NCI-H524 treated with DMSO at 0.1 percent for 48 hours (cell line): ENCODE results near the gene KIAA0930.

Experiments used
- DNase-seq: peaks from one replicate; lab custom pipeline; 2025; lab: John Stamatoyannopoulos, UW

KIAA0930 gene

GRCh38 chr22:45216133-45217003 lies 24.3 kb downstream of the KIAA0930 start:
- DNase-seq = no peak

GRCh38 chr22:45212992-45213751 lies 27.5 kb downstream of the KIAA0930 start:
- no peak for DNase-seq

- DNase-seq = no peak
Measured at GRCh38 chr22:45212306-45212709, 28.4 kb downstream of the KIAA0930 start.

GRCh38 chr22:45211848-45212247 lies 28.8 kb downstream of the KIAA0930 start:
- DNase-seq = no peak

GRCh38 chr22:45211435-45211834 lies 29.3 kb downstream of the KIAA0930 start:
- no peak for DNase-seq

GRCh38 chr22:45210991-45211390 lies 29.7 kb downstream of the KIAA0930 start:
- DNase-seq = no peak

GRCh38 chr22:45210577-45210976 lies 30.1 kb downstream of the KIAA0930 start:
- DNase-seq = no peak

GRCh38 chr22:45210174-45210573 lies 30.5 kb downstream of the KIAA0930 start:
- no peak for DNase-seq

GRCh38 chr22:45208993-45209838 lies 31.5 kb downstream of the KIAA0930 start:
- DNase-seq = peak; percentile 56

- DNase-seq = no peak
Measured at GRCh38 chr22:45208696-45208992, 32.0 kb downstream of the KIAA0930 start.

- no peak for DNase-seq
Measured at GRCh38 chr22:45207981-45208664, 32.6 kb downstream of the KIAA0930 start.

GRCh38 chr22:45207533-45207932 lies 33.2 kb downstream of the KIAA0930 start:
- DNase-seq = no peak

GRCh38 chr22:45206233-45206632 lies 34.5 kb downstream of the KIAA0930 start:
- no peak for DNase-seq

GRCh38 chr22:45205276-45205925 lies 35.3 kb downstream of the KIAA0930 start:
- no peak for DNase-seq

GRCh38 chr22:45204819-45205218 lies 35.9 kb downstream of the KIAA0930 start:
- no peak for DNase-seq

GRCh38 chr22:45204241-45204640 lies 36.5 kb downstream of the KIAA0930 start:
- DNase-seq = no peak

- no peak for DNase-seq
Measured at GRCh38 chr22:45203150-45203951, 37.3 kb downstream of the KIAA0930 start.

GRCh38 chr22:45202333-45203149 lies 38.2 kb downstream of the KIAA0930 start:
- no peak for DNase-seq

GRCh38 chr22:45201678-45202332 lies 38.9 kb downstream of the KIAA0930 start:
- DNase-seq = no peak
